ENCODE measurements around the gene CISD3. TPM values are rescaled to one million over a fixed set of nuclear protein-coding genes. Genes with fewer than 3 reads are reported as not detected.

Gene CISD3
- total and polyA plus RNA-seq, 2 of the 8 experiments (the other 6 are each of a cell fraction or from before 2014, with no cell fraction given) = 9.4 to 11.1 TPM

DNA sequence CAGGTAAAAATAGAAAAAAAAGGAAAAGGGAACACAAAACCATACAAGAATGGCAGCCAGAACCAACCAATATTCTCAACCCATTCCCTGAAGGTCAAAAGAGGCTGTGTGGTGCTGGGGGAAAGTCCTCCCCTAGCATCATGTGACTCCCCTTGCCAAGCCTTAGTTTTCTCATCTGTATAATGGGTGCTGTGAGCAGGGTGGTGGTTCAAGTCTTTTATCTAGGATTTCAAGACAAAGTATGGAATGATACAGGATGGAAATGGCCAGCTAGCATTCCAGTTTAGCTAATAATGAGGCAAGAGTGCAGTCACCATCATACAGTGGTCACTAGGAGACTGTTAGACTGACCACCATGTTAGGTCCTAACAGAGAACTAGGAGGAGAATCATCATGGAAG, 43.1 kb downstream of the CISD3 start (continued):
- TF ChIP-seq, protein P1, sequence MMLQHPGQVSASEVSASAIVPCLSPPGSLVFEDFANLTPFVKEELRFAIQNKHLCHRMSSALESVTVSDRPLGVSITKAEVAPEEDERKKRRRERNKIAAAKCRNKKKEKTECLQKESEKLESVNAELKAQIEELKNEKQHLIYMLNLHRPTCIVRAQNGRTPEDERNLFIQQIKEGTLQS (IDR thresholded peaks at IDR 0.05; ENCODE audit: insufficient read depth, low read depth, low read length) = no peak
- TF ChIP-seq MAFK (IDR thresholded peaks at IDR 0.05; ENCODE audit: low read depth, low read length) (no peak), SP2 (IDR thresholded peaks at IDR 0.05; ENCODE audit: low read length) (no peak)

Measured in H1 (cell line).